ENCODE measurements around the gene UNC5A. TPM values are rescaled to one million over a fixed set of nuclear protein-coding genes. Genes with fewer than 3 reads are reported as not detected.

Gene UNC5A
- total RNA-seq, 1 donor from 2014 or later: not detected

DNA sequence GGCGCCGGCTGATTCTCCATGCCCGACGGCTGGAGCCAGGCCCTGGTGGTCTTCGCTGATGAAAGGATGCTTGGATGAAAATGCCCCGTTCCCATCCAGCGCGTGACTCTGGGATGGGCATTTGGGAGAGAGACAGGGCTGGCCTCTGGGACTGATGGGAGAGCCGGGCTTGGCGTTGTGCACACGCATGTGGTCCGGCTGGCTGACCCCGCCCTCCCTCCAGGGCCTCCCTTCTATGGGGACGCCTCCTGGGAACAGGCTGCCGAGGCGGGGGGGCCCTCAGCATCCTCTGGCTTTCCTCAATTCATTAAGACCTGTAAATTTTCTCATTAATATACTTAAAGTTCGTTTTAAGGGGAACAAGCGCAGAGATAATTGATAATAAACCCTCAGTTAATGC lies 36.8 kb downstream of the UNC5A start:
- Mint-ChIP-seq H3K36me3 (ENCODE audit: low read depth) (no peaks in the 10 kb centered on the region), H3K27me3 (peaks cover 22% of the 10 kb centered on the region), H3K4me3 (no peak overlapping the region), H3K4me1 (no peaks in the 10 kb centered on the region), H3K27ac (no peak overlapping the region), H3K9me3 (no peaks in the 10 kb centered on the region)
- intact Hi-C loops (cut with micrococcal nuclease): no loop called here
- ATAC-seq (ENCODE audit: low read depth): no peak
- POLR2A ChIA-PET: no interaction called here
- no peak for DNase-seq
- CTCF ChIA-PET: no interaction called here
- no peak for TF ChIP-seq CTCF (IDR thresholded peaks at IDR 0.05)

DNA sequence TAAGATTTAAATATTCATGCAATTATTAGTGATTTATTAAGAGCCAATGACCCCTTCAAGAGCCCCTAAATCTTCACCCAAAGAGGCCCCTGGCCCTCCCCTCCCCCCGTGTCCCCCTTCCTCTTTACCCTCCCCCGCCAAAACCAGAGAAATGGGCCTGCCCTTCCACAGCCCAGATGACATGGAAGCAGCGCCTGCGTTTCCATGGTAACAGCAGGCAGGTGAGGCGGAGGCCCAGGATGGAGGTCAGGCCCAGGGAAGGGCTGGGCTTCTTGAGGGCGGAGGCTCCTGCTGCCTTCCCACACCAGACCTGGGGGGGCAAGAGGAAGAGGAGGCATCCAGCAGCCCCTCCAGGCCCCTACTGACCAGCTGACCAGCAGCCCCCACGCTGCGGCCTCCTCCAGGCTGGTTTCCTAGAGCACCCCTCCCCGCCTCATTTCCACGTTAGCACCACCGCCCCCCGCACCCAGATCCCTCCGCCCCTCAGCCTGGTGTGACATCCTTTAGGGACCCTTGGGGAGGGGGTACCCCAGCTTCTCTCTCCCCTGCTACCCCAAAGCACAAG lies 37.4 kb downstream of the UNC5A start:
- Mint-ChIP-seq H3K36me3 (ENCODE audit: low read depth) (no peaks in the 10 kb centered on the region), H3K27me3 (peaks cover 22% of the 10 kb centered on the region), H3K4me1 (no peaks in the 10 kb centered on the region), H3K4me3 (no peak overlapping the region), H3K9me3 (no peaks in the 10 kb centered on the region), H3K27ac (no peak overlapping the region)
- CTCF ChIA-PET: no interaction called here
- no peak for TF ChIP-seq CTCF (IDR thresholded peaks at IDR 0.05)
- DNase-seq (no peak), ATAC-seq (ENCODE audit: low read depth) (no peak)
- POLR2A ChIA-PET: no interaction called here
- intact Hi-C loops (cut with micrococcal nuclease): no loop called here

- no peaks in the 10 kb centered on the region for H3K36me3 Mint-ChIP-seq (ENCODE audit: low read depth)
- ChIA-PET CTCF (no interaction called here), POLR2A (no interaction called here)
- no peaks in the 10 kb centered on the region for H3K4me1 Mint-ChIP-seq
- no peak for ATAC-seq (ENCODE audit: low read depth)
- TF ChIP-seq CTCF (IDR thresholded peaks at IDR 0.05): no peak
- peaks cover 23% of the 10 kb centered on the region for H3K27me3 Mint-ChIP-seq
- no peak for DNase-seq
- intact Hi-C loops (cut with micrococcal nuclease): no loop called here
- no peak overlapping the region for H3K4me3 Mint-ChIP-seq
- H3K27ac Mint-ChIP-seq: no peak overlapping the region
- no peaks in the 10 kb centered on the region for H3K9me3 Mint-ChIP-seq
Measured at GRCh38 chr5:176848651-176849050, 38.3 kb downstream of the UNC5A start.

DNA sequence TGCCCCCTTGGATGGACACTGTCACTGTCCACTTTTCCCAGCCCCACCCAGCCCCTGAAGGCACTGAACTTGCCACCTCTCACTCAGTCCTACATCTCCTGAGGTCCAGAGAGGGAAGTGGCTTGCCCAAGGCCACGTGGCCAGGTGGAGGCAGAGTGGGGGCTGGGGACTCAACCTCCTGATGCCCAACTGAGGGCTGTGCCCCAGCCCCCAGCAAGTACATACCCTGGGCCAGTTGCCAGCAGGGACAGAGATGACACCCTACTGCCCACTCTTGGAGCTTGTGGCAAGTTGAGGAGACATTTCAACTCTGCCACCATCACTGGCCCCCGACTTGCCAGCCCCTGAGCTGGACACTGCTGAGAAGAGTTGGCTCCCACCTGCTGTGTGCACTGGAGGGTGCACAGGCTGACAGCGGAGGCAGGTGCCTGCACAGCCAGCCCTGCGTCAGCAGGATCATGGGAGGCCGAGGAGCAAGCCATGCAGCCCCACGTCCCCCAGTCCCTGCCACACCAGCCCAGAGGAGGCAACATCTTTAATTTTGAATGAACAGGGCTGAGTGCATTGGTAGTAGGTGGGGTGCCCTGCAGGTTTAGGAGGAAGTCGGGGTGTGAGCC lies 39.4 kb downstream of the UNC5A start:
- H3K4me3 Mint-ChIP-seq: no peak overlapping the region
- no peak for TF ChIP-seq CTCF (IDR thresholded peaks at IDR 0.05)
- ChIA-PET CTCF (no interaction called here), POLR2A (no interaction called here)
- H3K4me1 Mint-ChIP-seq: no peaks in the 10 kb centered on the region
- H3K36me3 Mint-ChIP-seq (ENCODE audit: low read depth): no peaks in the 10 kb centered on the region
- no peak overlapping the region for H3K27ac Mint-ChIP-seq
- H3K27me3 Mint-ChIP-seq: peaks cover 23% of the 10 kb centered on the region
- ATAC-seq (ENCODE audit: low read depth) (no peak), DNase-seq (no peak)
- intact Hi-C loops (cut with micrococcal nuclease): no loop called here
- H3K9me3 Mint-ChIP-seq: no peaks in the 10 kb centered on the region

DNA sequence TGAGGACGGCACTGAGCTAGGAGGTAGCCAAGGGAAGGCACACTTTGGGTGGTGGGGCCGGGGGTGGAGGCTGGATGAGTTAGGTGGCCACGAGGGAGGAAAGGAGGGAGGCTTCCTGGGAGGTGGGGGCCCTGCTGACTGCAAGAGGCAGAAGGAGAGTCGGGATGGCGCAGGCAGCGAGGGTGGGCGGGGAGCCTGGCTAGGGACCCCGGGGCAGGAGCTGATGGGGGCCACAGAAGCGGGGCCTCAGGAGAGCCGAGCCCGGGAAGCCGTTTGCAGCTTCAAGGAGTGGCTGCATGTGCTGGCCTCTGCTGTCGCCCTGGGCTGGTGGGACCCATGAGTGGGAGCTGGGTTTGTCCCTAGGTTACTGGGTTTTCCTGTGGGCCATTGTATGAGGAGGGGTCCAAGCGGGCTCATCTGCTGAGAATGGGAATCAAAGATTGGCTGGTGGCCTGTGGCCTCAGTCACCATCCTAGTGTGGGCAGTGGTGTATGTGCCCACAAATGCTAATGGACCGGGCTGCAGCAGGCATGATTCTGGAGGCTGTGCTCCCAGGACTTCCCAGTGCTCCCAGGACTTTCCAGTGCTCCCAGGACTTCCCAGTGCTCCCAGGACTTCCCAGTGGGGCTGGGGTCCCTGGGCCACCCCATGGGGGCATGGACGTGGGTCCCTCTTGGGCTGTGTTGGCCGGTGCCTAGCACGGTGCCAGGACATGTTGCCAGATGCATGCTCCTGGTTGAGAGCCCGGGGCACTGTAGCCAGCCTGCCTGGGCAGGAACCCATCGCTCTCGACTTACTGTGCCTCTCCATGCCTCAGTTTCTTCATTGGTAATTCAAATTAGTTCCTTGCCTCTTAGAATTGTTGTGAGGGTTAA lies 40.2 kb downstream of the UNC5A start:
- H3K4me1 Mint-ChIP-seq: no peaks in the 10 kb centered on the region
- DNase-seq (no peak), ATAC-seq (ENCODE audit: low read depth) (no peak)
- H3K9me3 Mint-ChIP-seq: no peaks in the 10 kb centered on the region
- H3K27ac Mint-ChIP-seq: no peak overlapping the region
- intact Hi-C loops (cut with micrococcal nuclease): no loop called here
- no peak for TF ChIP-seq CTCF (IDR thresholded peaks at IDR 0.05)
- no peaks in the 10 kb centered on the region for H3K36me3 Mint-ChIP-seq (ENCODE audit: low read depth)
- POLR2A ChIA-PET: no interaction called here
- no peak overlapping the region for H3K4me3 Mint-ChIP-seq
- CTCF ChIA-PET: no interaction called here
- peaks cover 21% of the 10 kb centered on the region for H3K27me3 Mint-ChIP-seq

Data from activated B cell treated with CpG ODN at 0.5 μM for 24 hours (primary cell).